ENCODE data around the gene UBE2K. TPM values are rescaled to one million over a fixed set of nuclear protein-coding genes. Genes with fewer than 3 reads are reported as not detected.

Gene UBE2K, protein sequence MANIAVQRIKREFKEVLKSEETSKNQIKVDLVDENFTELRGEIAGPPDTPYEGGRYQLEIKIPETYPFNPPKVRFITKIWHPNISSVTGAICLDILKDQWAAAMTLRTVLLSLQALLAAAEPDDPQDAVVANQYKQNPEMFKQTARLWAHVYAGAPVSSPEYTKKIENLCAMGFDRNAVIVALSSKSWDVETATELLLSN
- total RNA-seq: 14.2 and 23.9 TPM in 2 replicates

DNA sequence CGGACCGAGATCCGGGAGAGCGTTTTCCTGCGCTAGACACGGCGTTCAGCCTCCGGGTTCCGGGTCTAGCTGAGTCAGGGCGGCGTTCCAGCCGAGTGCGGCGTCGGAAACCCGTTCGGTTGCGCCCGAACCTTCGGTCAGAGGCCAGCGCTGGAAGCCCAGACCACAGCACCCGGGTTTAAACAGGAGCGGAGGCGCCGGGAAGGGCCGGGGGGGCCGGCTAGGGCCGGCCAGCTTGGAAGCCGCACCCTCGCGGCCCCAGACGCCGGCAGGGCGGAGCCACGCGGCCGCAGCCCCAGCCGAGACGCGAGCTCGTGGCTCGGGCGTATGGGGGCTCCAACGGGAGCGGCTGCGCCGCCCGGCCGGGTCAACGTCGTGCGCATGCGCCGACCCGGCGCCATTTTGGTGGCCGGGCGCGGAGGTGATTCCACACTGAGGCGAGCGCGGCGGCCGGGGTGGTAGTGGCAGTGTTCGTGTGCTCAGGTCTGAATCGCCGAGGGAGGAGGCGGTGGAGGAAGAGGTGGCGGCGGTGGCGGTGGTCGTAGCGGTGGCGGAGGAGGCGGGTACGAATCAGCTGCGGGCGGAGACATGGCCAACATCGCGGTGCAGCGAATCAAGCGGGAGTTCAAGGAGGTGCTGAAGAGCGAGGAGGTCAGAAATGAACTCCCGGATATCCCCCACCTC, at the start of gene UBE2K:
TSS of gene UBE2K (plus strand) at position 397 of the 684 bp plus-strand sequence. CDS start at position 589, 192 bp downstream.

Other genes with a start within 250 kb of the UBE2K start
- 3,787 and 4,566 TPM in 2 replicates for gene RPL9, start 239.2 kb upstream of the UBE2K start, total RNA-seq
- gene LIAS, start 239.1 kb upstream of the UBE2K start, total RNA-seq: 10.6 and 14.3 TPM in 2 replicates
- gene UGDH, start 170.7 kb upstream of the UBE2K start, total RNA-seq: 30.7 and 79.8 TPM in 2 replicates
- 22.9 and 28.6 TPM in 2 replicates for gene SMIM14, start 59.3 kb upstream of the UBE2K start, total RNA-seq